GM18858 (cell line): ENCODE data around the gene IGF2BP3.

Experiments
- ATAC-seq: cut with Tn5 transposase; IDR thresholded peaks from one replicate; pipeline ENCODE4 v1.9.1; 2021; ENCODE audit not compliant: unreplicated experiment

Gene IGF2BP3

GRCh38 chr7:23380961-23381360, 89.3 kb downstream of the IGF2BP3 start:
- no peak for ATAC-seq

- no peak for ATAC-seq
Measured at GRCh38 chr7:23380556-23380955, 89.7 kb downstream of the IGF2BP3 start.

GRCh38 chr7:23378996-23379395, 91.3 kb downstream of the IGF2BP3 start:
- ATAC-seq: no peak

- ATAC-seq: no peak
Measured at GRCh38 chr7:23377134-23377533, 93.2 kb downstream of the IGF2BP3 start.

GRCh38 chr7:23373151-23374004, 96.9 kb downstream of the IGF2BP3 start:
- peak; percentile 58 for ATAC-seq

- no peak for ATAC-seq
Measured at GRCh38 chr7:23372611-23373010, 97.7 kb downstream of the IGF2BP3 start.

- no peak for ATAC-seq
Measured at GRCh38 chr7:23371654-23372053, 98.6 kb downstream of the IGF2BP3 start.

GRCh38 chr7:23369695-23370404, 100.4 kb downstream of the IGF2BP3 start:
- no peak for ATAC-seq

GRCh38 chr7:23369100-23369499, 101.2 kb downstream of the IGF2BP3 start:
- no peak for ATAC-seq

- ATAC-seq: no peak
Measured at GRCh38 chr7:23358152-23358674, 112.1 kb downstream of the IGF2BP3 start.

- no peak for ATAC-seq
Measured at GRCh38 chr7:23357190-23358093, 112.8 kb downstream of the IGF2BP3 start.

GRCh38 chr7:23356726-23357125, 113.6 kb downstream of the IGF2BP3 start:
- no peak for ATAC-seq

GRCh38 chr7:23356168-23356567, 114.1 kb downstream of the IGF2BP3 start:
- no peak for ATAC-seq

GRCh38 chr7:23353172-23353571, 117.1 kb downstream of the IGF2BP3 start:
- peak; percentile 52 for ATAC-seq

GRCh38 chr7:23350466-23350865, 119.8 kb downstream of the IGF2BP3 start:
- no peak for ATAC-seq

GRCh38 chr7:23349484-23350157, 120.7 kb downstream of the IGF2BP3 start:
- no peak for ATAC-seq

GRCh38 chr7:23347682-23348180, 122.6 kb downstream of the IGF2BP3 start:
- ATAC-seq: no peak

- no peak for ATAC-seq
Measured at GRCh38 chr7:23347033-23347681, 123.1 kb downstream of the IGF2BP3 start.

- ATAC-seq: no peak
Measured at GRCh38 chr7:23346316-23346715, 124.0 kb downstream of the IGF2BP3 start.

GRCh38 chr7:23345601-23346000, 124.7 kb downstream of the IGF2BP3 start:
- no peak for ATAC-seq
